SK-N-SH treated with all-trans-retinoic acid at 6 μM for 48 hours (cell line): ENCODE measurements around the gene TRIM6.

Experiments used
- ARNTL ChIP-seq: fragments of 450-650 bp; formaldehyde crosslinking; IDR thresholded peaks from 2 replicates; pipeline ENCODE4 v1.5.0; 2020; ENCODE audit warnings: low read depth, mild to moderate bottlenecking, moderate library complexity, borderline replicate concordance
- ESRRG ChIP-seq: fragments of 250-450 bp; sonication (Bioruptor Pico); IDR thresholded peaks from 2 replicates; pipeline ENCODE4 v1.6.1; 2021; ENCODE audit warnings: mild to moderate bottlenecking
- PPARA ChIP-seq: fragments of 250-450 bp; sonication (Bioruptor Pico); IDR thresholded peaks from 2 replicates; pipeline ENCODE4 v1.5.0; 2020; ENCODE audit warnings: mild to moderate bottlenecking, borderline replicate concordance
- RARB ChIP-seq: fragments of 250-450 bp; sonication (Bioruptor Pico); IDR thresholded peaks from 2 replicates; pipeline ENCODE4 v1.8.0; 2021; ENCODE audit warnings: mild to moderate bottlenecking, moderate library complexity
- ZC3H10 ChIP-seq: fragments of 250-450 bp; sonication (Bioruptor Pico); IDR thresholded peaks from 2 replicates; pipeline ENCODE4 v1.5.1; 2021; ENCODE audit warnings: mild to moderate bottlenecking, moderate library complexity
- ZFP3 ChIP-seq: fragments of 250-450 bp; sonication (Bioruptor Pico); IDR thresholded peaks from 2 replicates; pipeline ENCODE4 v1.5.0; 2020; ENCODE audit warnings: mild to moderate bottlenecking, moderate library complexity
- ZFP30 ChIP-seq: fragments of 450-650 bp; formaldehyde crosslinking; IDR thresholded peaks from 2 replicates; pipeline ENCODE4 v1.5.0; 2022; ENCODE audit warnings: mild to moderate bottlenecking, moderate library complexity
- ZNF565 ChIP-seq: fragments of 450-650 bp; formaldehyde crosslinking; conservative IDR thresholded peaks from 2 replicates; pipeline ENCODE4 v1.5.0; 2020; ENCODE audit warnings: low read depth, mild to moderate bottlenecking, moderate library complexity
- TF ChIP-seq, protein P1 (sequence below): fragments of 250-450 bp; sonication (Bioruptor Pico); IDR thresholded peaks from 2 replicates; pipeline ENCODE4 v1.5.0; 2020; ENCODE audit warnings: mild to moderate bottlenecking, moderate library complexity
- TF ChIP-seq, protein P2 (sequence below): fragments of 250-450 bp; sonication (Bioruptor Pico); IDR thresholded peaks from 2 replicates; pipeline ENCODE4 v1.8.0; 2021; ENCODE audit warnings: low read depth, mild to moderate bottlenecking, moderate library complexity, borderline replicate concordance

DNA sequence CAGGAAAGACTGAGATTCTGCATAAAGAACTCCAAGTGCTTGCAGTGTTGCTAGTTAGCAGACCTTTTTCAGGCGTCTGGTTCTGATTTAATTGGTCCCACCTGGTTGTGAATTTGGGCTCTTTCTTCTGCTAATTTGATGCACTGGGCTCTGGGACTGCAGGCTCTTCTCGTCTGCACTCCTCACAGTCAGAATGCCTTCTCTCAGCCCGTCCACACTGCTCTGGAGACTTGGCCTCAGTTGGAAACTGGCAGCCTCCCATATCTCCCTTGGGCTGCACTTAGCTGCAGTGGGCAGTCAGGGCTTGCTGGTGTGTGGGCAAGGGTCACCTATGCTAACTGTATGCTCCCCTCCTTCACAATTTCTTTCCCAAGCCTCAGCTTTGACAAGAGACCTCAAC is 1.5 kb downstream of the TRIM6 start:
- TF ChIP-seq ARNTL (CRISPR knock-in tag) = no peak
- no peak for TF ChIP-seq PPARA (CRISPR knock-in tag)
- TF ChIP-seq ZFP30 = no peak
- TF ChIP-seq, protein P1, sequence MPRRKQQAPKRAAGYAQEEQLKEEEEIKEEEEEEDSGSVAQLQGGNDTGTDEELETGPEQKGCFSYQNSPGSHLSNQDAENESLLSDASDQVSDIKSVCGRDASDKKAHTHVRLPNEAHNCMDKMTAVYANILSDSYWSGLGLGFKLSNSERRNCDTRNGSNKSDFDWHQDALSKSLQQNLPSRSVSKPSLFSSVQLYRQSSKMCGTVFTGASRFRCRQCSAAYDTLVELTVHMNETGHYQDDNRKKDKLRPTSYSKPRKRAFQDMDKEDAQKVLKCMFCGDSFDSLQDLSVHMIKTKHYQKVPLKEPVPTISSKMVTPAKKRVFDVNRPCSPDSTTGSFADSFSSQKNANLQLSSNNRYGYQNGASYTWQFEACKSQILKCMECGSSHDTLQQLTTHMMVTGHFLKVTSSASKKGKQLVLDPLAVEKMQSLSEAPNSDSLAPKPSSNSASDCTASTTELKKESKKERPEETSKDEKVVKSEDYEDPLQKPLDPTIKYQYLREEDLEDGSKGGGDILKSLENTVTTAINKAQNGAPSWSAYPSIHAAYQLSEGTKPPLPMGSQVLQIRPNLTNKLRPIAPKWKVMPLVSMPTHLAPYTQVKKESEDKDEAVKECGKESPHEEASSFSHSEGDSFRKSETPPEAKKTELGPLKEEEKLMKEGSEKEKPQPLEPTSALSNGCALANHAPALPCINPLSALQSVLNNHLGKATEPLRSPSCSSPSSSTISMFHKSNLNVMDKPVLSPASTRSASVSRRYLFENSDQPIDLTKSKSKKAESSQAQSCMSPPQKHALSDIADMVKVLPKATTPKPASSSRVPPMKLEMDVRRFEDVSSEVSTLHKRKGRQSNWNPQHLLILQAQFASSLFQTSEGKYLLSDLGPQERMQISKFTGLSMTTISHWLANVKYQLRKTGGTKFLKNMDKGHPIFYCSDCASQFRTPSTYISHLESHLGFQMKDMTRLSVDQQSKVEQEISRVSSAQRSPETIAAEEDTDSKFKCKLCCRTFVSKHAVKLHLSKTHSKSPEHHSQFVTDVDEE (CRISPR knock-in tag) = no peak
- no peak for TF ChIP-seq ZFP3 (CRISPR knock-in tag)
- TF ChIP-seq ESRRG (CRISPR knock-in tag) = no peak
- TF ChIP-seq ZC3H10 (CRISPR knock-in tag) = no peak
- no peak for TF ChIP-seq RARB (CRISPR knock-in tag)
- no peak for TF ChIP-seq ZNF565 (CRISPR knock-in tag)
- TF ChIP-seq, protein P2, sequence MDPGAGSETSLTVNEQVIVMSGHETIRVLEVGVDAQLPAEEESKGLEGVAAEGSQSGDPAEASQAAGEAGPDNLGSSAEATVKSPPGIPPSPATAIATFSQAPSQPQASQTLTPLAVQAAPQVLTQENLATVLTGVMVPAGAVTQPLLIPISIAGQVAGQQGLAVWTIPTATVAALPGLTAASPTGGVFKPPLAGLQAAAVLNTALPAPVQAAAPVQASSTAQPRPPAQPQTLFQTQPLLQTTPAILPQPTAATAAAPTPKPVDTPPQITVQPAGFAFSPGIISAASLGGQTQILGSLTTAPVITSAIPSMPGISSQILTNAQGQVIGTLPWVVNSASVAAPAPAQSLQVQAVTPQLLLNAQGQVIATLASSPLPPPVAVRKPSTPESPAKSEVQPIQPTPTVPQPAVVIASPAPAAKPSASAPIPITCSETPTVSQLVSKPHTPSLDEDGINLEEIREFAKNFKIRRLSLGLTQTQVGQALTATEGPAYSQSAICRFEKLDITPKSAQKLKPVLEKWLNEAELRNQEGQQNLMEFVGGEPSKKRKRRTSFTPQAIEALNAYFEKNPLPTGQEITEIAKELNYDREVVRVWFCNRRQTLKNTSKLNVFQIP (CRISPR knock-in tag) = no peak
